ENCODE results near the gene BICC1. TPM values are rescaled to one million over a fixed set of nuclear protein-coding genes. Genes with fewer than 3 reads are reported as not detected.

Gene BICC1
- total RNA-seq, 1 donor from 2014 or later, result not detected

DNA sequence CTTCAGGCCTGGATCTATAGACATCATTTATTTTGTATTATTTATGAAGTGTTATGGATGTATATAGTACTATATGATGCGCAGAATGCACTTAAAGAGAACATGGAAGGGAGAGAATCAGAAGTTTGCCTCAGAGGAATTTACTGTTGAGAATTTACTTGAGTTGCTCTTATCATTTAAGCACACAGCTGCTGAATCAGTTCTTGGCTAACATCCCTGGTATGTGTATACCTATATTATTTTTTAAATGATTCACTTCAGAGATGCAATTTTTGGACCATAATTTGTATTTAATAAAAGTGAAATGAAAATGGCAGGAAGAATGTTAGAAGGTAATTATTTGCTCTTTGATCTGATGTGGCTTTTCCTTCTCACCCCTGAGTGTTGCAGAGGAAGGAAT, 191.6 kb downstream of the BICC1 start:
- DNase-seq (ENCODE audit: low read depth in 2 of 2), result no peak

DNA sequence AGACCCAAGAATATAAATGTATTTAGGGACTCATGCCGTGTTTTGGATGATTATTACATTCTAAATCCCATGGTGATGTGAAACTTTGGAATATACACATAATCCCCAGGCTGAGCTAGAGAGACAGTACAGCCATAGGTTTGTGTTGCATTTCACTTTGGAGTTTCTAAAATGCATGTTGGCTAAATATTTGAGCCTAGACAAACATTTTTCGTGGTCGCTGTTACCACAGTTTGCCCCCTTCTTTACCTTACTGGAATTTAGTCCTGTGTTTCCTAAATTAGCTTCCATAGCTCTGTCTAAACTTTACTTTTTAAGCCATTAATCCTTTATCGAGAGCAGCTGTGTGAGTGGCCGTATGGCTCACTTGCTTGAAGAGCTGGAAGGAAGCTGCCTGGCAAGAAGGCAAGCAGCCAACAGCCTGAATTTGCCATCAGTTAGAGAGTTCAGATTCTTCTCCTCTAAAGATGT, 192.0 kb downstream of the BICC1 start:
- DNase-seq (ENCODE audit: low read depth in 2 of 2), result no peak

DNA sequence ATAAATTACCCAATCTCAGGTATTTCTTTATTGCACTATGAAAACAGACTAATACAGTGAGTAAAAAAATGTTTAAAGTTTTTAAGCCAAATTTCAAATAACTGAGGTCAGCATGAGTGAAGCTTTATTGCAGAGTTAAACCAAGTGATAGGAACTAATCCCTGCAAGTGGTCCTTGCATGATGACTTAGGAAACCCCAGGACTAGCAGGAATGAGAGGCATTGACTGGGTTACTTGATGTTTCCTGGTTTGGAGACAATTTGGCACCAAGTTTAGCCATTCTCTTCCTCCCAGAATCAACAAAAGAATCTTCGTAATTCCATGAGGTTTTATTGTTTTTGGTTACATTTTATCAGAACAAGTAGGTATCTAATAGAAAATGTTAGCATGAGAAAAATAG, 194.2 kb downstream of the BICC1 start:
- DNase-seq (ENCODE audit: low read depth in 2 of 2), result no peak

DNA sequence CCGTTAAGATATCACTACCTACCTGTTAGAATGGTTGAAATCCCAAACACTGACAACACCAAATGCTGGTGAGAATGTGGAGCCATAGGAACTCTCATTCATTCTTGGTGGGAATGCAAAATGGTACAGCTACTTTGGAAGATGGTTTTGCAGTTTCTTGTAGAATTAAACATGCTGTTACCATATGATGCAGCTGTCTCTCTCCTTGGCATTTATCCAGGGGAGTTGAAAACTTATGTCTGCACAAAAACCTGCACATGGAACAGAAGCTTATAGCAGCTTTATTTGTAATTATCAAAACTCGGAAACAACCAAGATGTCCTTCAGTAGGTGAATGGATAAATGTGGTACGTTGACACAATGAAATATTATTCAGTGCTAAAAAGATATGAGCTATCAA, 199.5 kb downstream of the BICC1 start:
- DNase-seq (ENCODE audit: low read depth in 2 of 2), result no peak

DNA sequence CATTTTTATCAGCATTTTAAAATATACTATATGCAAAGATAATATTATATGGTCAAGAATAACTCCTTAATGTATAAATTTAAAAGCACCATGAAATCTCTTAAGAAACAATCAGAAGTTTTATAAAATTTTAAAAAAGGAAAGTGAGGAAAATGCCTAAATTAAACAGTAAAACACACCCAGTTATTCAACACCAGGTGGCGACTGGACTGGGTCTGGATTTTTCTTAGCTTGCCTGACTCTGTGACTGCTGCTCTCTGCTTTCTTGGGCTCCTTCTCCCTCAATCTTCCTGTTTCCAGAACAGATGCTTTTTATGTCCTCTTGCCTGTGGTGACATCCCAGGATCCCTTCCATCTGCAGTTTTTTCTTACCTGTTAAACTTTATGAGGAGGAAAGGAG, 200.3 kb downstream of the BICC1 start:
- DNase-seq (ENCODE audit: low read depth in 2 of 2), result no peak

- DNase-seq (ENCODE audit: low read depth in 2 of 2), result no peak
These were observed 201.7 kb downstream of the BICC1 start for GRCh38 chr10:58714409-58714808.

DNA sequence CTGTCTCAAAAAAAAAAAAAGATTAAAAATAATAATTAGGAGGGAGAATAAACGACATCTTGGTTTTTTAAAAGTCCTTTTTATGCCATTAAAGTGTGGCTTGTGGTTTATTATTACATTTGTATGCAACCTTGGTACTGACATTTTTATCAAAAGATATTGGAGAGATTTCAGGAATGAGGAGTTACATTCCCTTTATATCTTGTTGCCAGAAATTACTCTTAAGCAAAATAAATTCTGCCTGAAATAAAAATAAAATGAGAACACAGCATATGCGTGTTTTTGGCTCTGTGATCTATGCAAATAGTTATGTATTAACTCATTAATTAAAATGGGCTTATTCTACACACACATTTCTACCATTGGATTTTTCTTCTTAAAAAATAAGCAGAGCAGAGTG, 202.4 kb downstream of the BICC1 start:
- no peak for DNase-seq (ENCODE audit: low read depth in 2 of 2)

DNA sequence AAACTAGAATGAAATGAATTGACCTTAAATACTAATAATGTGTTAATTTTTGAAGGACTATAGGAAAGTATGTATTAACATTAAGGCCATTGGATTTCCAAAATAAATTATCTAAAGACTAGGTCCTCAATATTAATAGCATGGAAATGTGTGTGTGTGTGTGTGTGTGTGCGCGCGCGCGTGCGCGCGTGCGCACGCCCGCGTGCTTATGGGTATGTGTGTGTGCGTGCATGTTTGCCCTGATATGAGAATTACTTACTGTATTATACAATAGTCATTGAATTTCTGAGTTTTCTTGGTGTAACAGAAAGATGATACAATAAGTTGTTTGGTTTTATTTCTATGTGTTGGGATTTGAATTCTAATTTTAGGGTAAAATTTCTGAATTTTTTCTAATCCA, 205.9 kb downstream of the BICC1 start:
- no peak for DNase-seq (ENCODE audit: low read depth in 2 of 2)

DNA sequence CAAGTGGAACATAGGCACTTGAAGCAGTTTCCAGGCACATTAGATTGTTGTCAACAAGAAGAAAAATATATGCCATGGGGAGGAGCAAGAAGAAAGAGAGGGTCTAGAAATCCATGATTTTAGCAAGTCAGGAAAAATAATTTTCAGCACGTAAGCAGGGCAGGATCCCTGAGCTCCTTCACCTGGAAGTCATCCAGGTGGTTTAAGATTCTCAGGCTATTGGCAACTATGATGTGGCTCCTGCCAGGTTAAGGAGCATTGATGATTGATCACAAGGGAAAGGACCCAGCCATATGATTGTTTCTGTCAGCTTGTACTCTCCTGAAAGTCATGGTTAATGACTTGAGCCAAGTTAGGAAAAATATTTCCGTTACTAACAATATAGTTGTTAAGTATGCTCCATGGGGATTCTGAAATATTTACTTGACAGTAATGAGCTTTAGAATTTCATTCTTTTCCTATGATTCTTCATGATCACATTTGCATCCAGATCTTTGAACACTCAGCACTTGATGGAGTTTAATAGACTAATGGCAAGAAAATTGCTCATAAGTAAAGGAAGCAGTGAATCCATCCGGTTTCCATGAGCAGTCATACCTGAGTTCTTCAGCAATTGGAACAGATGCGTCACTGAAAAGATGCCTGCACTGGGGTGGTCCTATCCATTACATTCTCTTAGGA, 209.1 kb downstream of the BICC1 start:
- no peak for DNase-seq (ENCODE audit: low read depth in 2 of 2)

GRCh38 chr10:58723186-58723585, 210.5 kb downstream of the BICC1 start:
- DNase-seq (ENCODE audit: low read depth in 2 of 2), result no peak

- no peak for DNase-seq (ENCODE audit: low read depth in 2 of 2)
These were observed 211.3 kb downstream of the BICC1 start for GRCh38 chr10:58723966-58724365.

GRCh38 chr10:58724781-58725180, 212.1 kb downstream of the BICC1 start:
- DNase-seq (ENCODE audit: low read depth in 2 of 2), result no peak

GRCh38 chr10:58725901-58726300, 213.2 kb downstream of the BICC1 start:
- no peak for DNase-seq (ENCODE audit: low read depth in 2 of 2)

DNA sequence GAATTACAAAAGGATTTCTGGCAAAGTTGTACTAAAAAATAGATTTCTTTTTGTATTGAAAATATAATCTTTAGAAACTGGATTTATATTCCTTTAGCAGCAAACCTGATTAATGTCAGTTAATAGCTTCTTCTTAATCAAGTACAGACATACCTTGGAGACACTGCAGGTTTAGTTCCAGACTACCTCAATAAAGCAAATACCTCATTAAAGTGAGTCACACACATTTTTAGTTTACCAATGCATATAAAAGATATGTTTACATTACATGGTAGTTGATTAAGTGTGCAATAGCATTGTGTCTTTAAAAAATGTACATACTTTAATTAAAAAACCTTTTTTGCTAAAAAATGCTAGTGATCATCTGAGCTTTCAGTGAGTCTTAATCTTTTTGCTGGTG, 215.0 kb downstream of the BICC1 start:
- DNase-seq (ENCODE audit: low read depth in 2 of 2), result no peak

GRCh38 chr10:58731276-58731675, 218.6 kb downstream of the BICC1 start:
- DNase-seq (ENCODE audit: low read depth in 2 of 2), result no peak

DNA sequence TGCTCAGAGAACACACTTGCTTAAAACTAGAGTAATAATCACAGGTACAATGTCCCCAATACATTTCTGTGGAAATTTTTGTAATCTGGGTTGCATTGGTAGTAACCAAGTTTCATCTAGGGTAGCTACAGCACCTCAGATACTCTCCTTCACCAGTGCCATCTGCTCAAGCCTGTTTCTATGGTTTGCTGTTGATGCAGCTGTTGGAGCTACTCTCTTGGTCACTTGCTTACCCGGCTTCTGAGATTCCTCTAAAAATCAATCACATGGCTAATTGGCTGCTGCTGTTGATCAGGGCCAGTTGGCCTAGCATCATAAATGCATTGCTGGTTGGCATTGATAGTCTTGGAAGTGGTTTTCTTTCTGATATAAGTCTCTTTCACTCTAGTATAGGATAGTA, 220.8 kb downstream of the BICC1 start:
- DNase-seq (ENCODE audit: low read depth in 2 of 2), result no peak

DNA sequence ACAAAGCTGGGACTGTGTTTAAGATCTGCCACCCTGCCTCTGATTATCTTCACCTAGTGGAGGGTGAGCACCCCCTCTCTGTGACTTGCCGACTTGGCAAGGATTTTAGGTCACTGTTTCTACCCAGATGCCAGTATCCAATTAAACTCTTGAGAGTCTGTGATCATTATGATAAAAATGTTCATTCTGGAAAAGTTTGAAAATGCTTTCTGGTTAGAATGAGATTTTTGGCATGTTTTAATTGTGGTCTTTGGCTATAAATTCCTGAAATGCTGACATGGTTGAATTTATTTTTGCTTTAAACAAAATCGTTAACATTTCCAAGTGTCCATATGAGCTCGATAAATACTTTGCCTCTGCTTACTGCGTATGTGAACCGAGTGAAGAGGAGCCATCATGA, 221.4 kb downstream of the BICC1 start:
- DNase-seq (ENCODE audit: low read depth in 2 of 2), result no peak

DNA sequence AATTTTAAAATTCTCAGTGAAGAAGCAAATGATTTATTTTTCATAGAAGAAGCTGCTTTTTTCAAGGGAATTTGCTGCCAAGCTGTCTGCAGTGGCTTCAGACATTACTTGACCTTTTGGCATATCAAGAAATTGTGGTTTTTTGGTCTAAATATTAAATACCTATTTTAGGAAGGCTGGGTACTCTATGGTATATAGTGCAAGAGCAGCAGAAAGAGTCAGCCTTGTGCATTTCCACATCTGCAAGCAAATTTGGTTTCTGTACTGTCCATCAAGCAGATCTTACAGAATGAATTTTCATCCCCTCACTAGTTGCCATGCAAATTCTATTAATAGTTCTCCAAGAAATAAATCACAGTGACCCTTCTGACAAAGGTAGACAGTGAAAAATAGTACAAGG, 222.0 kb downstream of the BICC1 start:
- no peak for DNase-seq (ENCODE audit: low read depth in 2 of 2)

- DNase-seq (ENCODE audit: low read depth in 2 of 2), result no peak
These were observed 222.4 kb downstream of the BICC1 start for GRCh38 chr10:58735087-58735486.

DNA sequence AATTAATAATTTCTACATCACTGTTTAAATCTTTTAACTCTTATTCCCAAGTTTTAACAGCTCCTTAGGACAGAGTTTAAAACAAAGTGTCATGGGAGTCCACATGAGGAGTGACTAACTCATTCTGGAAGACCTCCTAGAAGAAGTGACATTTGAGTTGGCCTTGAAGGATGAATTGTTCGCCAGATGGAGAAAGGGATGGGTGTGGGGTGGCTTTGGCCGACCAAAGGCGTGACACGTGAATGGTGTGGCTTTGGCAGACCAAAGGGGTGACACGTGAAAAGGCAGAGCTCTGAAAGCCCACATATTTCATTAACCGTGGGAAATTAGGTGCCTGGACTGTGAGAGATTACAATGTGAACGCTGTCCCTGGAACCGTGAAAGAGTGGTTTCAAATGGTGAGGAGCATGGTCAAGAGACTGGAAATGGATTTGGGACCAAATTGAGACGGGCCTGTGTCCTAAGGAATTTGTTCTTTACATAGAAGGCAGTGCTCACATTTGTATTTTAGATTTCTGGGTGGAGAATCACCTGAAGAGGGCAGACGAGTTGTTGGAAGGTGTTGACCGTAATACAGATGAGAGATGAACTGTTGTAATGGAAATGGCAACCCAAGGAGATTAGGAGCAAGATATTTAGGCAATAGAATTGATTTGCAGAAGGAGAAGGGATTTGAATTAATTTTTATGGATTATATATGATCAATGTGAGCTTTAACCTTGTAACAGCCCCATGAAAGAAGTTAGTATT, 228.1 kb downstream of the BICC1 start:
- DNase-seq (ENCODE audit: low read depth in 2 of 2), result no peak

GRCh38 chr10:58741673-58742072, 229.0 kb downstream of the BICC1 start:
- DNase-seq (ENCODE audit: low read depth in 2 of 2), result no peak

GRCh38 chr10:58742141-58742540, 229.5 kb downstream of the BICC1 start:
- DNase-seq (ENCODE audit: low read depth in 2 of 2), result no peak

GRCh38 chr10:58743466-58744115, 230.9 kb downstream of the BICC1 start:
- no peak for DNase-seq (ENCODE audit: low read depth in 2 of 2)
